Measurements from ENCODE around the gene FCRL4. TPM values are rescaled to one million over a fixed set of nuclear protein-coding genes. Genes with fewer than 3 reads are reported as not detected.

FCRL4 gene
- not detected for total RNA-seq

DNA sequence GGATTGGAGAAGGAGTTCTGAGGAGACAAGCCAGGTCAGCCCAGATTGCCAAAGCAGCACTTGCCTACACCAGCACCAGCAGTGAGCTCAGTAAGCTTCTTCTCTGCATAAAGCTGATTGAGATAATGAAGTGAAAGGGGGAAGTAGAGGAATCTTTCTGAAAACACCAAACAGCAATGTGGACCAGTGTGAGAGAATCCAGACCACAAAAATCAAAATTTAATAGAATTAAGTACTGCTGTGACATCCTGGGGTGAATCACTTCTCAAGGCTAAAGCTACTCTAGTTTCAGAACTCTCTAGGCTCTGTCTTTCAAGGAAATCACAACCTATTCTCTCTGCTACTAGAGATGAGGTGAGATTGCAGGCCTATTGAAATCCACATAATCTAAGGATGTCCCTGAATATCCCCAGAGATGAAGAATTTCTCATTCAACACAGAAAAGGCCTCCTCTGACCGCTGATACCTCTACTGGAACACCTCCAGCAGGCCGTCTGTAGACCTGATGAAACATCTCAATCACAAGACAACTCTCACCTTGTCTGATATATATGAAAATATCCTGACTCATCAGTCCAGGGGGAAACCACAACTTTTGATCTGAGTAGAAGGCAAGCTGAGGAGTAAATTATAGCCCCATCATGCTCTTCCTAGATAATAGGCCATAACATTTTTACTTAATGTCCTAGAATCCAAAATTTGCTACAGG is at the start of gene FCRL4:
TSS of gene FCRL4 (minus strand) at position 127 of the 709 bp plus-strand sequence. CDS start 141 bp downstream, outside the sequence.
- DNase-seq, result no peak

DNA sequence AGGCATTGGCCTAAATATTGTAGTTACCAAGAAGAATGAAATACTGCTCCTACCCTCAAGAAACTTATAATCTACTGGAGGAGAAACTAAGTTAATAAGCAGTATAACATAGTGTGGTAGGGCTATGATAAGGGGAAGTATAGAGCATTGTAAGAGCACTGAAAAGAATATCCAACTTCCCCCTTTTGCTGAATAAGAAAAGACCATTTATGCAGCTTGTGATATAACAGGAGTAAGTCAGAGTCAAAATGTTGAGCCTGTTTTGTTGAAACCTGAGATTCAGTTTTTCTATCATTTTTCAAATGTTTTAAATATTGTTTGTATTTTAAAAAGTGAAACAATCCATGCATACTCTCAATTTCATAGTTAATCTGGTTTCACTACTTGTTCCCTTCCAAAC is 48.3 kb upstream of the FCRL4 start:
- DNase-seq, result no peak

DNA sequence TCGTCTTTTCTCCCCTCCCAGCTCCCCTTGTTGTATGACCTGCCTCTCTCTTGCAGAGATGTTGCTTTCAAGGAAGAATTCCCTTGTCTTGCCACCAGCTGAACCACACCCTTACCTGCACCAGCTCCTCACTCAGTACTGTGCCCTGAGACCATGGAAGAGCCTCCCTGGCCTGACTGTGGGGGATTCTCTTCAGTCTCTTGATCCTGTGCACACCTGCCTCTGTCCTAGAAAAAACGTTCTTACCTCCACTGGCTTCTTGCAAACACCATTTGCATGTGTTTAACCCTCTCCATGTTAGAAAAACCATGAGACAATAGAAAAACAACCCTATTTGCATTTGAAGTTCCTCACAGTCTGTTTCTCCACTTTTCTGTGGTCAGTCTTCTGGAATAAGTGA is 43.3 kb upstream of the FCRL4 start:
- no peak for DNase-seq

DNA sequence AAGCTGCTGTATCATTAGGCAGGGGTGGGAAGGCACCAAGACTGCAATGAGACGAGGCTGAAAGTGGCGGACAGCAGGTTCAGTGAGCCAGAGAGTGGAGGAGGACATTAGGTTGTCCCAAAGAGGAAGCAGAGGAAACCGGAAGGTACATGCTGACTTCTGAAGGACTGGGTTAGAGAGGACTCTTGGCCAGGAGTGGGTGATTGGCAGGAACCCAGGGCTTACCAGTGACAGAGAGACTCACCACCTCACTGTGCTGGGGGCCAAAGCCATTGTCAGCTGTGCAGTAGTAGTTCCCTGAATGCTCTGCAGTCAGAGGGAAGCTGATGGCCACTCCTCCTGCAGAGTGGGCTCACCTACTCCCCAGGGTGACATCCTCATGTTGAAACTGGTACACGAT is 41.9 kb upstream of the FCRL4 start:
- no peak for DNase-seq

DNA sequence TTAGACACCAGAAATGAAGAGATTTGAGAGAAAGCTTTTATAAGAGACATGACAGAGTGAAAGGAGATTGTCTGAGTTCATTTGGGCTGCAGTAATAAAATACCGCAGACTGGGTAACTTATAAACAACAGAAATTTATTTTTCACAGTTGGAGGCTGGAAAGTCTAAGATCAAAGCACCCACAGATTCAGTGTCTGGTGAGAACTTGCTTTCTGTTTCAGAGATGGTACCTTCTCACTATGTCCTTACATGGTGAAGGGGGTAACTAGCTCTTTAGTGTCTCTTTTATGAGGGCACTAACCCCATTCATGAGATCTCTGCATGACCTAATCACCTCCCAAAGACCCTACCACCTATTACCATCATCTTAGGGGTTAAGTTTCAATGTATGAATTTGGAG is 30.9 kb upstream of the FCRL4 start:
- no peak for DNase-seq

GRCh38 chr1:157626099-157626498 is 28.2 kb upstream of the FCRL4 start:
- no peak for DNase-seq

DNA sequence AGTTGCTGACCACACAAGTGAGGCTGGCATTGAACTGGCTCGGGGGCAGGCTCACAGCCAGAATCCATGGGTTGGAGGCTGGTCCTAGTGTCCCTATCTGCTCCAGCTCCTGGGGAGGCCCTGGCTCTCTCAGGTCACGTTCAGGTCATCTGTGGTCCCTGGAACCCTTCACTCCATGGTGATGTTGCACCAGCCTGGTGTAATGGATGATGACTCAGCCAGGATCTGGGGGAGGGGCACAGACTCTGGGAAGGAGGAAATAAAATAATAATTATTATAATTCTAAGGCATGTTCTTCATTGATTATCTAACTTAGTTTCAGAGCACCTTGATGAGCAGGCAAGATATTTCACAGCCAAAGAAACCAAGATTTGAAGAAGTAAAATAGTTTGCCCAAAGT is 26.6 kb upstream of the FCRL4 start:
- DNase-seq, result no peak

GRCh38 chr1:157622471-157622870 is 24.6 kb upstream of the FCRL4 start:
- no peak for DNase-seq

- DNase-seq, result no peak
Observed at GRCh38 chr1:157618190-157618589, 20.3 kb upstream of the FCRL4 start.

- peak; percentile 24 for DNase-seq
Observed at GRCh38 chr1:157600236-157600635, 2.4 kb upstream of the FCRL4 start.

DNA sequence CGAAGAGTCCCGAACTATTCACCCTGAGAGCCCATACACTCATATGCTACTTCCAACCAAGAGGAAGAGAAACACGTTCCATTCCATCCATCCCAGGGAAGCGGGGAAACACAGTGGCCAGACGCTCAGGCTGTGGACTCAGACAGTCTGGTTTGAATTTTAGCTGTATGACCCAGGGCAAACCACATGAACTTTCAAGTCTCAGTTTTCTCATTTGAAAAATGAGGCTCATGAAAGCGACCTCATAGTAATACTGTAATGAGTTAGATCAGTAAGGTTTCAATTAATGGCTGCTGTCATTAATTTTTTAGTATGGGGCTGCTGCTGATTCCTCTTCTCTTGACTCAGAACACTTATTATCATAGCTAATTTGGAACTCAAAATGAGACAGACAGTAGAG is 1.5 kb downstream of the FCRL4 start:
- peak; percentile 38 for DNase-seq

GRCh38 chr1:157595356-157595755 is 2.5 kb downstream of the FCRL4 start:
- DNase-seq, result no peak

- no peak for DNase-seq
Observed at GRCh38 chr1:157585984-157586383, 11.9 kb downstream of the FCRL4 start.

- no peak for DNase-seq
Observed at GRCh38 chr1:157584503-157584902, 13.4 kb downstream of the FCRL4 start.

- DNase-seq, result no peak
Observed at GRCh38 chr1:157580828-157581210, 17.1 kb downstream of the FCRL4 start.

GRCh38 chr1:157580179-157580827 is 17.6 kb downstream of the FCRL4 start:
- peak; percentile 7 for DNase-seq

DNA sequence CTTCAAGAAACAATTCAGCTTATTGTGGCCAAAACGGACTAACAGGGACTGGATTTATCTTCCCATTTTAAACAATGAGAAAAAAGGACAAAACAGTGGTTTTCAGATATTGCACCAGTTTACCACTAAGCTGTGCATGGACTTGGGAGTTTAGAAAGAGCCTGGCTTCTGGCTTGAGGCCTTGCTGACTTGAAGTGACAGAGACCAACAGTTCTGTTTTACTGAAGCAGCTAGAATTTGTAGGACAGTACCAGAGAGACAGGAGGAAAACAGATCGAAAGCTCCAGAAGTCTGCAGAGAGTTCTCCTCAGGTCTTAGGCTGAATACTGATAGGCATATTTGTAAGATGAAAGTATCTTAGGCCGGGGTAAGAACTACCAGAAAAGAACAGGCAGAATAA is 20.5 kb downstream of the FCRL4 start:
- DNase-seq, result no peak

- DNase-seq, result no peak
Observed at GRCh38 chr1:157575744-157576143, 22.1 kb downstream of the FCRL4 start.

DNA sequence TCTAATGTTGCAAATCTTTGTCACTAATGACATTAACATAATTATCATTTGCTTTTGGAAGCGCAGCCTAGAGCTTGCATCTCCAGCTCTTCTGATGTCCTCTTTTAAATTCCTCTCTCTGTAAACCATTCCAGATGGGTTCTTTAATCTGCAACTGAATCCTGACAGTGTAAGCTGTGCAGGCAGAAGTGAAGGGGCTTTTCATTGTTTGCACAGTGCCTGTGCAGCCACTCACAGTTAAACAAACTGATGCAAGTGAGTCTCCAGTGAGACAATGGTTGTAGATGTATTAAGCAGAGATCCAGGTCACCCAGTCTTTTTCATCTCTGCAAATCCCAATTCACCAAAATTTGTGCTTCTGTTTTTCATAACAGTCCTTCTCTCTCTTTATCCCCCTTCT is 23.0 kb downstream of the FCRL4 start:
- DNase-seq, result no peak

- no peak for DNase-seq
Observed at GRCh38 chr1:157566484-157567300, 31.2 kb downstream of the FCRL4 start.

DNA sequence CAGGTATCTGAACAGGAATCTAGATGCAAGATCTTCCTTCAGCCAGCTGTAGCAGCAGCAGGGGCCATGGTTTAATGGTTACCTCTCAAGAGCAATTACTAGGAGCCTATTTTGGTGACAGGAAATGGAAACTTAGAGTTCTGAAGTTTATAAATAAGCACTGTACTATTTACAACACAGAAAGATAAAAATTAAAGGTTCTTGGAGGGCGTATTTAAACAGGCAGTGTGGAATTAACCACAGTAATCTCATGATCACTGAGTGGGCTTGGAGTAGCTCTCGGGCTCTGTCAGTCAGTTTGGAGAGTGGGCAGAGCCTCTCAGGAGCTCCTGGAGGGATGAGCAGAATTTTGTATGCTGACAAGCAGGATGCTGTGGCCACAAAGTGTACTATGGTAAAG is 35.4 kb downstream of the FCRL4 start:
- no peak for DNase-seq

DNA sequence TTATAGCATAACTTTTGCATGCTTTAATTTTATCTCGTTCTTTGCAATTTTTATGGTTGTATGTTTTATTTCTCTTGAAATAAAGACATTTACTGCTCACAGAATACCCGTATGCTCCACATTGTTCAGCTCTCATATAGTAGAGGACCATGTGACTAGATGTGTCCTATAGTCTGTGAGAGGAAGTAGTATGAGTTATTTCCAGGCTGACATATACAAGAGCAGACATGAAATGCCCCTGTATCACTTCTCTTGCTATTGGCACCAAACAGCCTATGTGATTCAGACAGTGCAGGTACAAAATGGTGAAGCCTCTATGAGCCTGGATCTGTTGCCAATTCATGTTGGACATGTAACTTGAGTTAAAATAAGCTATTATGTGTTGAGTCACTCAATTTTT is 39.8 kb downstream of the FCRL4 start:
- DNase-seq, result no peak
